WTC11 (cell line): ENCODE data around the gene HLA-E. TPM values are rescaled to one million over a fixed set of nuclear protein-coding genes. Genes with fewer than 3 reads are reported as not detected.

Experiments used
- ATAC-seq: fragments of 200-7000 bp; cut with Tn5 transposase; 2 replicates; pipeline ENCODE4 v1.10.0; 2021; ENCODE audit warnings: mild to moderate bottlenecking, moderate library complexity
- CTCF ChIA-PET: fragments of 300-600 bp; sonication (Branson Sonifier 250); formaldehyde crosslinking; loops from one replicate; lab custom pipeline; 2021; ENCODE audit warnings: antibody characterized with exemption; lab: Charles Lee
- POLR2A ChIA-PET: fragments of 350-600 bp; sonication (Branson Sonifier 250); formaldehyde crosslinking; loops from one replicate; lab custom pipeline; 2021; ENCODE audit warnings: antibody characterized with exemption; lab: Charles Lee
- DNase-seq: peaks from one replicate; pipeline ENCODE4 v3.0.0; 2021; ENCODE audit warnings: low spot score
- H3K27ac Mint-ChIP-seq: 2 replicates; pipeline ENCODE4 v1.8.0; 2021; ENCODE audit warnings: mixed read lengths
- H3K27me3 Mint-ChIP-seq: 2 replicates; pipeline ENCODE4 v1.8.0; 2021; ENCODE audit warnings: low read depth, mild to moderate bottlenecking, moderate library complexity, mixed read lengths
- H3K36me3 Mint-ChIP-seq: 2 replicates; pipeline ENCODE4 v1.8.0; 2021; ENCODE audit warnings: mixed read lengths
- H3K4me1 Mint-ChIP-seq: 2 replicates; pipeline ENCODE4 v1.8.0; 2022; ENCODE audit warnings: mixed read lengths
- H3K4me3 Mint-ChIP-seq: 2 replicates; pipeline ENCODE4 v1.8.0; 2021; ENCODE audit warnings: mild to moderate bottlenecking, moderate library complexity, mixed read lengths
- H3K9me3 Mint-ChIP-seq: 2 replicates; pipeline ENCODE4 v1.8.0; 2021; ENCODE audit warnings: mixed read lengths
- ATF2 ChIP-seq: sonication (generic); formaldehyde crosslinking; IDR thresholded peaks from 2 replicates; pipeline ENCODE4 v1.8.1; 2022; ENCODE audit warnings: low read depth, missing genetic modification reagents, borderline replicate concordance
- CBFB ChIP-seq: sonication (generic); formaldehyde crosslinking; IDR thresholded peaks from 2 replicates; pipeline ENCODE4 v1.8.1; 2022; ENCODE audit warnings: mild to moderate bottlenecking, low read depth, missing genetic modification reagents
- ERG ChIP-seq: fragments of 250-450 bp; sonication (Bioruptor Pico); IDR thresholded peaks from 2 replicates; pipeline ENCODE4 v1.8.0; 2021; ENCODE audit warnings: mild to moderate bottlenecking
- FOXJ3 ChIP-seq: sonication (generic); formaldehyde crosslinking; IDR thresholded peaks from 2 replicates; pipeline ENCODE4 v1.9.0; 2021; ENCODE audit warnings: missing genetic modification reagents, mild to moderate bottlenecking, borderline replicate concordance
- FOXP4 ChIP-seq: sonication (generic); formaldehyde crosslinking; IDR thresholded peaks from 2 replicates; pipeline ENCODE4 v1.8.0; 2022; ENCODE audit warnings: mild to moderate bottlenecking, missing genetic modification reagents
- GABPB1 ChIP-seq: sonication (generic); formaldehyde crosslinking; IDR thresholded peaks from 2 replicates; pipeline ENCODE4 v1.8.1; 2023; ENCODE audit warnings: mild to moderate bottlenecking, missing genetic modification reagents
- GRHL2 ChIP-seq: fragments of 250-450 bp; sonication (Bioruptor Pico); IDR thresholded peaks from 2 replicates; pipeline ENCODE4 v1.8.0; 2022; ENCODE audit warnings: mild to moderate bottlenecking, moderate library complexity; ENCODE audit not compliant: insufficient replicate concordance, severe bottlenecking
- IRF2 ChIP-seq: sonication (generic); formaldehyde crosslinking; IDR thresholded peaks from 2 replicates; pipeline ENCODE4 v1.8.0; 2022; ENCODE audit warnings: low read depth, missing genetic modification reagents, borderline replicate concordance
- JUN ChIP-seq: sonication (generic); formaldehyde crosslinking; IDR thresholded peaks from 2 replicates; pipeline ENCODE4 v1.8.0; 2023; ENCODE audit warnings: mild to moderate bottlenecking, missing genetic modification reagents
- NR3C1 ChIP-seq: sonication (generic); formaldehyde crosslinking; conservative IDR thresholded peaks from 2 replicates; pipeline ENCODE4 v1.8.1; 2023; ENCODE audit warnings: low read depth, mild to moderate bottlenecking, missing genetic modification reagents
- RORB ChIP-seq: fragments of 250-450 bp; sonication (Bioruptor Pico); IDR thresholded peaks from 2 replicates; pipeline ENCODE4 v1.9.0; 2021; ENCODE audit warnings: mild to moderate bottlenecking
- SMAD3 ChIP-seq: sonication (generic); formaldehyde crosslinking; IDR thresholded peaks from 2 replicates; pipeline ENCODE4 v1.8.0; 2022; ENCODE audit warnings: missing genetic modification reagents, mild to moderate bottlenecking, borderline replicate concordance
- STAT6 ChIP-seq: sonication (generic); formaldehyde crosslinking; conservative IDR thresholded peaks from 2 replicates; pipeline ENCODE4 v1.8.1; 2023; ENCODE audit warnings: mild to moderate bottlenecking, low read depth, missing genetic modification reagents, moderate library complexity
- TEAD1 ChIP-seq: sonication (generic); formaldehyde crosslinking; IDR thresholded peaks from 2 replicates; pipeline ENCODE4 v1.8.0; 2022; ENCODE audit warnings: mild to moderate bottlenecking, missing genetic modification reagents
- TEAD4 ChIP-seq: sonication (generic); formaldehyde crosslinking; IDR thresholded peaks from 2 replicates; pipeline ENCODE4 v1.8.0; 2022; ENCODE audit warnings: mild to moderate bottlenecking, missing genetic modification reagents
- TP53 ChIP-seq: sonication (generic); formaldehyde crosslinking; IDR thresholded peaks from 2 replicates; pipeline ENCODE4 v1.8.1; 2023; ENCODE audit warnings: mild to moderate bottlenecking, missing genetic modification reagents
- ZMAT4 ChIP-seq: fragments of 250-450 bp; sonication (Bioruptor Pico); IDR thresholded peaks from 2 replicates; pipeline ENCODE4 v1.9.0; 2021; ENCODE audit warnings: mild to moderate bottlenecking
- ZNF121 ChIP-seq: sonication (generic); formaldehyde crosslinking; IDR thresholded peaks from 2 replicates; pipeline ENCODE4 v1.8.0; 2023; ENCODE audit warnings: missing genetic modification reagents
- ZNF416 ChIP-seq: fragments of 250-450 bp; sonication (Bioruptor Pico); IDR thresholded peaks from 2 replicates; pipeline ENCODE4 v1.9.0; 2021; ENCODE audit warnings: mild to moderate bottlenecking, inconsistent platforms
- ZNF425 ChIP-seq: fragments of 250-450 bp; sonication (Bioruptor Pico); conservative IDR thresholded peaks from 2 replicates; pipeline ENCODE4 v1.9.0; 2021; ENCODE audit warnings: mild to moderate bottlenecking
- ZNF671 ChIP-seq: fragments of 250-450 bp; sonication (Bioruptor Pico); IDR thresholded peaks from 2 replicates; pipeline ENCODE4 v1.8.0; 2021; ENCODE audit warnings: mild to moderate bottlenecking
- ZSCAN18 ChIP-seq: fragments of 250-450 bp; sonication (Bioruptor Pico); IDR thresholded peaks from 2 replicates; pipeline ENCODE4 v2.1.2; 2022; ENCODE audit warnings: mild to moderate bottlenecking, moderate library complexity
- total RNA-seq: library from RNA; stranded (reverse); gene quantifications from 3 replicates; pipeline ENCODE4 v1.2.3, GENCODE V29; 2021

The HLA-E gene
- total RNA-seq, 1 experiment from 2014 or later: 44.7 TPM

- Mint-ChIP-seq H3K27me3 (peaks cover 100% of the 10 kb centered on the region), H3K27ac (no peak overlapping the region), H3K4me1 (peaks cover 6% of the 10 kb centered on the region; the same call in 1 of the 2 replicates), H3K4me3 (no peak overlapping the region), H3K36me3 (no peaks in the 10 kb centered on the region), H3K9me3 (no peaks in the 10 kb centered on the region)
- POLR2A ChIA-PET: no interaction called here
- TF ChIP-seq ZSCAN18 (CRISPR knock-in tag) (no peak), TP53 (no peak), SMAD3 (no peak), CBFB (CRISPR knock-in tag) (no peak), ZNF121 (CRISPR knock-in tag) (no peak), JUN (CRISPR knock-in tag) (no peak), STAT6 (CRISPR knock-in tag) (no peak), GABPB1 (CRISPR knock-in tag) (no peak), ZNF425 (CRISPR knock-in tag) (no peak), NR3C1 (CRISPR knock-in tag) (no peak), TEAD1 (CRISPR knock-in tag) (no peak), FOXJ3 (CRISPR knock-in tag) (no peak), RORB (CRISPR knock-in tag) (no peak), ZNF671 (no peak), GRHL2 (no peak)
- DNase-seq (no peak), ATAC-seq (no peak)
- CTCF ChIA-PET: interaction anchor here (3.0 kb wide), 1 partner anchor 9 kb away, joined by 33 read pairs; no protein-coding TSS in a partner anchor
These were observed 26.8 kb upstream of the HLA-E start for GRCh38 chr6:30462482-30462881.

GRCh38 chr6:30463242-30463641 is 26.1 kb upstream of the HLA-E start:
- peaks cover 99% of the 10 kb centered on the region for H3K27me3 Mint-ChIP-seq
- ATAC-seq (no peak), DNase-seq (no peak)
- POLR2A ChIA-PET: no interaction called here
- no peaks in the 10 kb centered on the region for H3K9me3 Mint-ChIP-seq
- no peak overlapping the region for H3K4me3 Mint-ChIP-seq
- peaks cover 6% of the 10 kb centered on the region; the same call in 1 of the 2 replicates for H3K4me1 Mint-ChIP-seq
- CTCF ChIA-PET: interaction anchor here (0.6 to 3.0 kb wide), 9 partner anchors 10 to 82 kb away, joined by 3 to 33 read pairs (median 5); no protein-coding TSS in a partner anchor
- H3K36me3 Mint-ChIP-seq: no peaks in the 10 kb centered on the region
- H3K27ac Mint-ChIP-seq: no peak overlapping the region
- TF ChIP-seq JUN (CRISPR knock-in tag) (no peak), ZSCAN18 (CRISPR knock-in tag) (no peak), FOXP4 (CRISPR knock-in tag) (no peak), ERG (CRISPR knock-in tag) (no peak), FOXJ3 (CRISPR knock-in tag) (no peak), IRF2 (CRISPR knock-in tag) (no peak), ZNF416 (CRISPR knock-in tag) (no peak), ATF2 (no peak), ZMAT4 (CRISPR knock-in tag) (no peak), NR3C1 (CRISPR knock-in tag) (no peak), TEAD4 (no peak)
